IMR-90 (cell line): ENCODE data around the gene STYXL1.

Experiments used
- BHLHE40 ChIP-seq: fragments of 150-350 bp; IDR thresholded peaks from 2 replicates; pipeline ENCODE4 v1.6.1; 2016; ENCODE audit warnings: mild to moderate bottlenecking, low read depth, low read length
- TF ChIP-seq, protein P1 (sequence below): conservative IDR thresholded peaks from 2 replicates; pipeline ENCODE4 v1.5.1; 2012; ENCODE audit warnings: mild to moderate bottlenecking, low read depth, low read length, improper control_type of control experiment

DNA sequence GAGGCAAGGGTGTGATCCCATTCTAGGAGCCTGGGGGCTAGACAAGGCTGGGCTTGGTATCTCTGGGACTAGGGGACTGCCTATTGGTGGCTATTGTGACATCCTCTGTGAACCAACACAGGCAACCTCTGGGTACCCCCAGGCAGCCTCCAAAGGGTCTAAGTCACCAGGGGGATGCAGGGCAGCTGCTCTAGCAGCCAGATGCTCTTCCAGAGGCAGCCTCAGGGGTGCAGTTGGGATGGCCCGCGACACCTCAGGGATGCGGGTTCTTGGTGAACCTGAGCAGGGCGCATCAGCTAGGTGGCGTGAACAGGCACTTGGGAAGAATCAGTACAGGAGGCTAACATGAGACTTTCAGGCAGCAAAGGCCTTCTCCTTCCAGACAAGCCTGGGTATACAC is 51.8 kb downstream of the STYXL1 start:
- no peak for TF ChIP-seq BHLHE40
- TF ChIP-seq, protein P1, sequence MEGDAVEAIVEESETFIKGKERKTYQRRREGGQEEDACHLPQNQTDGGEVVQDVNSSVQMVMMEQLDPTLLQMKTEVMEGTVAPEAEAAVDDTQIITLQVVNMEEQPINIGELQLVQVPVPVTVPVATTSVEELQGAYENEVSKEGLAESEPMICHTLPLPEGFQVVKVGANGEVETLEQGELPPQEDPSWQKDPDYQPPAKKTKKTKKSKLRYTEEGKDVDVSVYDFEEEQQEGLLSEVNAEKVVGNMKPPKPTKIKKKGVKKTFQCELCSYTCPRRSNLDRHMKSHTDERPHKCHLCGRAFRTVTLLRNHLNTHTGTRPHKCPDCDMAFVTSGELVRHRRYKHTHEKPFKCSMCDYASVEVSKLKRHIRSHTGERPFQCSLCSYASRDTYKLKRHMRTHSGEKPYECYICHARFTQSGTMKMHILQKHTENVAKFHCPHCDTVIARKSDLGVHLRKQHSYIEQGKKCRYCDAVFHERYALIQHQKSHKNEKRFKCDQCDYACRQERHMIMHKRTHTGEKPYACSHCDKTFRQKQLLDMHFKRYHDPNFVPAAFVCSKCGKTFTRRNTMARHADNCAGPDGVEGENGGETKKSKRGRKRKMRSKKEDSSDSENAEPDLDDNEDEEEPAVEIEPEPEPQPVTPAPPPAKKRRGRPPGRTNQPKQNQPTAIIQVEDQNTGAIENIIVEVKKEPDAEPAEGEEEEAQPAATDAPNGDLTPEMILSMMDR: no peak
